Measurements from ENCODE around the gene MCM8. TPM values are rescaled to one million over a fixed set of nuclear protein-coding genes. Genes with fewer than 3 reads are reported as not detected.

Gene MCM8
- polyA plus RNA-seq, 4 donors: 1.6 to 12.2 (median 4.2) TPM

DNA sequence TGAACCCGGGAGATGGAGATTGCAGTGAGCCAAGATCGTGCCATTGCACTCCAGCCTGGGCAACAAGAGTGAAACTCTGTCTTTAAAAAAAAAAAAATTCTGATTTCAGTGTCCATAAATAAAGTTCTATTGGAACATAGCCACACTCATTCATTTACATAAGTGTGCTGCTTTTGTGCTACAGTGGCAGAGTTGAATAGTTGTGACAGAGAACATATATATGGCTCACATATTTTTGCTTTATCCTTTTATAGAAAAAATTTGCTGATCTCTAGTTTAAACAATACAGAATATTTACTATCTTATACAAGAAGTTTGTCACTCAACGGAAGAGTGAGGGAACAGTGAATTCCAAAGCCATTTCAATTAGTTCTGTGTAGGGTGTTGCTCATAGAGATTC, 18.0 kb downstream of the MCM8 start:
- Histone ChIP-seq H3K4me3 (ENCODE audit: low read depth in 1 of 3, low read length in 3 of 3) (no peak overlapping the region), H3K27ac (ENCODE audit: low read depth in 1 of 3, low read length in 2 of 3) (no peak overlapping the region), H3K9me3 (ENCODE audit: control insufficient read depth in 2 of 2, insufficient read depth in 1 of 2, low read depth in 1 of 2, low read length in 1 of 2) (no peaks in the 10 kb centered on the region), H3K36me3 (ENCODE audit: control insufficient read depth in 3 of 3, insufficient read depth in 2 of 3, low read depth in 1 of 3, low read length in 3 of 3) (peaks cover 2 to 6% (median 3%) of the 10 kb centered on the region in 3 donors), H3K27me3 (ENCODE audit: control insufficient read depth in 3 of 3, insufficient read depth in 3 of 3, low read length in 3 of 3) (no peaks in the 10 kb centered on the region), H3K4me1 (ENCODE audit: control insufficient read depth in 3 of 3, insufficient read depth in 2 of 3, low read depth in 1 of 3, low read length in 2 of 3) (peaks cover 0 to 12% (median 0%) of the 10 kb centered on the region in 3 donors)
- DNase-seq: no peak
- 94 to 97% (median 96%) methylated on average over 3 of the region's 3 CpGs for WGBS, 3 donors
- no peak for FAIRE-seq

DNA sequence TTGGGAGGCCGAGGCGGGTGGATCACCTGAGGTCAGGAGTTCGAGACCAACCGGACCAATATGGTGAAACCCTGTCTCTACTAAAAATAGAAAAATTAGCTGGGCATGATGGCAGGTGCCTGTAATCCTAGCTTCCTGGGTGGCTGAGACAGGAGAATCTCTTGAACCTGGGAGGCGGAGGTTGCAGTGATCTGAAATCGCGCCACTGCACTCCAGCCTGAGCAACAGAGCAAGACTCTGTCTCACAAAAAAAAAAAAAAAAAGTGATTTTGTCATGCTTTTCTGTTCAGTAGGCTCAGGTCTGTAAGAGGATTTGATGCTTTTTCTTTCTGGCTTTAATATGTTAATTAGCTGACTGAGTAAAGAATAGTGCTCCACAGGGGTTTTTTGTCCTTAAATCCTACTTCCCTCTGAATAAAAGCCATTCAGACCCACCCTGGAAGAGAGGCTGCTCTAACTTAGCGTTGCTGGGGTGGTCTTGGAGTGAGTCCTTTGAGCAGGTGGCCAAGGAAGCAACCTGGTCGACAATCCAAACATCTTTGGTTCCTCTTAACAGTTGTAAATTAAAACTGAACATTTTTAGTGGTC, 19.0 kb downstream of the MCM8 start:
- DNase-seq: no peak
- Histone ChIP-seq H3K36me3 (ENCODE audit: control insufficient read depth in 3 of 3, insufficient read depth in 2 of 3, low read depth in 1 of 3, low read length in 3 of 3) (peaks cover 3 to 8% (median 6%) of the 10 kb centered on the region in 3 donors), H3K4me1 (ENCODE audit: control insufficient read depth in 3 of 3, insufficient read depth in 2 of 3, low read depth in 1 of 3, low read length in 2 of 3) (peaks cover 0 to 21% (median 0%) of the 10 kb centered on the region in 3 donors), H3K27ac (ENCODE audit: low read depth in 1 of 3, low read length in 2 of 3) (no peak overlapping the region), H3K9me3 (ENCODE audit: control insufficient read depth in 2 of 2, insufficient read depth in 1 of 2, low read depth in 1 of 2, low read length in 1 of 2) (no peaks in the 10 kb centered on the region), H3K4me3 (ENCODE audit: low read depth in 1 of 3, low read length in 3 of 3) (no peak overlapping the region), H3K27me3 (ENCODE audit: control insufficient read depth in 3 of 3, insufficient read depth in 3 of 3, low read length in 3 of 3) (no peaks in the 10 kb centered on the region)
- FAIRE-seq: no peak
- 86 to 96% (median 92%) methylated on average over 9 of the region's 9 CpGs for WGBS, 3 donors

DNA sequence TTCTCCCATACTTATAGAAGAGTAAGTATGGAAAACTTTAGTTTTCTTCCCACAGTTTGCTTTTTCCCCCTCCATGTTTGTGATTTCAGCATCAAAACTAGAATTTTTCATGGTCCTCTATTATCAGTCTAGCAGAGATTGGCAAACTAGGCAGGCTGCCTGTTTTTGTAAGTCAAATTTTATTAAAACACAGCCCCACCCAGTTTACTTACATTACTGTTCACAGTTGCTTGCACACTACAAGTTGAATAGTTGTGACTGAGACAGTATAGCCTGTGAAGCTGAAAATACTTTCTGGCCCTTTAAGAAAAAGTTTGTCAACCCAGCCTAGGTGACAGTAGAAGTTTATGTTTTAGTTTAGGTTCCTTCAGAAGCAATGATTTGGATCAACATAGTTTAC, 19.5 kb downstream of the MCM8 start:
- FAIRE-seq (no peak), DNase-seq (no peak)
- H3K4me3 ChIP-seq (ENCODE audit: low read depth in 1 of 3, low read length in 3 of 3): no peak overlapping the region
- no peaks in the 10 kb centered on the region for H3K27me3 ChIP-seq (ENCODE audit: control insufficient read depth in 3 of 3, insufficient read depth in 3 of 3, low read length in 3 of 3)
- no peak overlapping the region for H3K27ac ChIP-seq (ENCODE audit: low read depth in 1 of 3, low read length in 2 of 3)
- H3K9me3 ChIP-seq (ENCODE audit: control insufficient read depth in 2 of 2, insufficient read depth in 1 of 2, low read depth in 1 of 2, low read length in 1 of 2): no peaks in the 10 kb centered on the region
- H3K36me3 ChIP-seq (ENCODE audit: control insufficient read depth in 3 of 3, insufficient read depth in 2 of 3, low read depth in 1 of 3, low read length in 3 of 3): peaks cover 3 to 8% (median 6%) of the 10 kb centered on the region in 3 donors
- H3K4me1 ChIP-seq (ENCODE audit: control insufficient read depth in 3 of 3, insufficient read depth in 2 of 3, low read depth in 1 of 3, low read length in 2 of 3): peaks cover 0 to 21% (median 0%) of the 10 kb centered on the region in 3 donors

DNA sequence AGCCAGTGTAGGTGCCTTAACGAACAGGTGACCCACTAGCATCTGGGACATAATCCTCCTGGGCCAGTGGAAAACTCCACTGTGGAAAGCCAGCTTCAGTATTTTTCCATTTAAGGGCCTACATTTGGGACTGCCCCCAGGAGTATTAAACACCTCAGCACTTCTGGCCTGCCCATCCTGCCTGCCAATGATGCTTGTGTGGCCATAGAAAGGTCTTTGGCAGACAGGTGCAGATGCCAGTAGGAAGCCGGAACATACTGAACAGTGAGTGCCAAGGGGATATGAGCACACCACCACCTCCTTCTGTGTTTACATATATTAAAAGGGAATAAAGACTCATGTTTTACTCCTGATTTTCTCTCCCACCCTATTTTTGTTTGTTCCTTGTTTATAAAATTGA, 19.9 kb downstream of the MCM8 start:
- Histone ChIP-seq H3K27ac (ENCODE audit: low read depth in 1 of 3, low read length in 2 of 3) (no peak overlapping the region), H3K9me3 (ENCODE audit: control insufficient read depth in 2 of 2, insufficient read depth in 1 of 2, low read depth in 1 of 2, low read length in 1 of 2) (no peaks in the 10 kb centered on the region), H3K4me1 (ENCODE audit: control insufficient read depth in 3 of 3, insufficient read depth in 2 of 3, low read depth in 1 of 3, low read length in 2 of 3) (peaks cover 0 to 21% (median 0%) of the 10 kb centered on the region in 3 donors), H3K27me3 (ENCODE audit: control insufficient read depth in 3 of 3, insufficient read depth in 3 of 3, low read length in 3 of 3) (no peaks in the 10 kb centered on the region), H3K4me3 (ENCODE audit: low read depth in 1 of 3, low read length in 3 of 3) (no peak overlapping the region), H3K36me3 (ENCODE audit: control insufficient read depth in 3 of 3, insufficient read depth in 2 of 3, low read depth in 1 of 3, low read length in 3 of 3) (peaks cover 3 to 10% (median 4%) of the 10 kb centered on the region in 3 donors)
- 93 to 100% (median 94%) methylated on average over 2 of the region's 2 CpGs for WGBS, 3 donors
- FAIRE-seq (no peak), DNase-seq (no peak)

DNA sequence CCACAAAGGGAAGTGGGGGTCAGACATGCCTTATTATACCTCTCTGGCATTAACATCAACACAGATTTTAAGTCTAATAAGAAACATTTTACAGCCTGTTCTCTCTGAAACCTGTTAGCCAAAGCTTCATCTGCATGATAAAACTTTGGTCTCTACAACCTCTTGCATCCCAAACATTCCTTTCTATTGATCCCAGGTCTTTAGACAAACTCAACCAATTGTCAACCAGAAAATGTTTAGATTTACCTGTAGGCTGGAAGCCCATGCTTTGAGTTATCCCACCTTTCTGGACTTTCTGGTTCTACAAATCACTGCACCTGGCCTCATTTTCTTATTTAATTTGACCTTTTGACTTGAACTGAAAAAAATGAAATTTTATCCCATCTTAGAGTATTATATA, 20.8 kb downstream of the MCM8 start:
- H3K9me3 ChIP-seq (ENCODE audit: control insufficient read depth in 2 of 2, insufficient read depth in 1 of 2, low read depth in 1 of 2, low read length in 1 of 2): no peaks in the 10 kb centered on the region
- H3K27ac ChIP-seq (ENCODE audit: low read depth in 1 of 3, low read length in 2 of 3): no peak overlapping the region
- no peak overlapping the region for H3K4me3 ChIP-seq (ENCODE audit: low read depth in 1 of 3, low read length in 3 of 3)
- peaks cover 3 to 10% (median 4%) of the 10 kb centered on the region in 3 donors for H3K36me3 ChIP-seq (ENCODE audit: control insufficient read depth in 3 of 3, insufficient read depth in 2 of 3, low read depth in 1 of 3, low read length in 3 of 3)
- H3K4me1 ChIP-seq (ENCODE audit: control insufficient read depth in 3 of 3, insufficient read depth in 2 of 3, low read depth in 1 of 3, low read length in 2 of 3): peaks cover 0 to 21% (median 0%) of the 10 kb centered on the region in 3 donors
- DNase-seq (no peak), FAIRE-seq (no peak)
- no peaks in the 10 kb centered on the region for H3K27me3 ChIP-seq (ENCODE audit: control insufficient read depth in 3 of 3, insufficient read depth in 3 of 3, low read length in 3 of 3)

DNA sequence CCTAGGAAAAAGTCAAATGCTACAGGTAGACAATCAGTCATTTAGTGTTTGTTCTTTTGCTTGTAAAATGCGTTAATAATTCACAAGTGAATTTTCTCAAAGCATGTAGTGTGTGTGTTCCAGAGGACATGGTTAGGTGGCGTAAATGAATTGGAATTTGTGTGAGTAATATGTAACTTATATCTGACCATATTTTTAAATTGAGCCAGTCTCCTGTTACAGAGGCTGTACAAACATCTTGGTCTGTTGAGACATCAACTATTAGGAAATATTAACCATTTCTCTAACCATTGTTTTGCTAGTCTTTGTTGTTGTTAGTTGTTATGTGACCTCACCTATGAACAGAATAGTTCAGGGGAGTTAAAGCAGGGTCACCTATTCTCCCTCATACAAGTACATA, 22.7 kb downstream of the MCM8 start:
- peak overlapping the region in 1 of 3 donors; percentile 87 for H3K27ac ChIP-seq (ENCODE audit: low read depth in 1 of 3, low read length in 2 of 3)
- no peak for FAIRE-seq
- no peaks in the 10 kb centered on the region for H3K9me3 ChIP-seq (ENCODE audit: control insufficient read depth in 2 of 2, insufficient read depth in 1 of 2, low read depth in 1 of 2, low read length in 1 of 2)
- 38 to 70% (median 52%) methylated on average over 2 of the region's 2 CpGs for WGBS, 3 donors
- H3K36me3 ChIP-seq (ENCODE audit: control insufficient read depth in 3 of 3, insufficient read depth in 2 of 3, low read depth in 1 of 3, low read length in 3 of 3): peaks cover 0 to 12% (median 3%) of the 10 kb centered on the region in 3 donors
- H3K27me3 ChIP-seq (ENCODE audit: control insufficient read depth in 3 of 3, insufficient read depth in 3 of 3, low read length in 3 of 3): no peaks in the 10 kb centered on the region
- DNase-seq: peak; percentile 39 to 81
- no peak overlapping the region for H3K4me3 ChIP-seq (ENCODE audit: low read depth in 1 of 3, low read length in 3 of 3)
- H3K4me1 ChIP-seq (ENCODE audit: control insufficient read depth in 3 of 3, insufficient read depth in 2 of 3, low read depth in 1 of 3, low read length in 2 of 3): peaks cover 0 to 21% (median 0%) of the 10 kb centered on the region in 3 donors

DNA sequence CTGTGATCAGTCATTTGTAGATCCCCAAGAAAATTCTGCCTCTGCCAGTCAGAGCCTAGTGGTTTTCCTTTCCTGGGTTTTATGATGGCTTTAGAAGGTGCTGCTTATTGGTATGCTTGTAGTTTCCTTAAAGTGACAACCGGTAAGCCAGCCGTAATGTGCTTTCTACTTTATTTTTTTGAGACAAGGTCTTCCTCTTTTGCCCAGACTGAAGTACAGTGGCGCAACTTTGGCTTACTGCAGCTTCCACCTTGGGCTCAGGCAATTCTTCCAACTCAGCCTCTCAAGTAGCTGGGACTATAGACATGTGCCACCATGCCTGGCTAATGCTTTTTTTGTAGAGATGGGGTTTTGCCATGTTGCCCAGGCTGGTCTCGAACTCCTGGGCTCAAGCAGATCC, 23.5 kb downstream of the MCM8 start:
- no peak for DNase-seq
- peak overlapping the region in 1 of 3 donors; percentile 87 for H3K27ac ChIP-seq (ENCODE audit: low read depth in 1 of 3, low read length in 2 of 3)
- H3K36me3 ChIP-seq (ENCODE audit: control insufficient read depth in 3 of 3, insufficient read depth in 2 of 3, low read depth in 1 of 3, low read length in 3 of 3): peaks cover 1 to 15% (median 3%) of the 10 kb centered on the region in 3 donors
- H3K9me3 ChIP-seq (ENCODE audit: control insufficient read depth in 2 of 2, insufficient read depth in 1 of 2, low read depth in 1 of 2, low read length in 1 of 2): no peaks in the 10 kb centered on the region
- 87 to 97% (median 89%) methylated on average over 4 of the region's 4 CpGs for WGBS, 3 donors
- FAIRE-seq: no peak
- H3K4me1 ChIP-seq (ENCODE audit: control insufficient read depth in 3 of 3, insufficient read depth in 2 of 3, low read depth in 1 of 3, low read length in 2 of 3): peaks cover 0 to 21% (median 0%) of the 10 kb centered on the region in 3 donors
- no peaks in the 10 kb centered on the region for H3K27me3 ChIP-seq (ENCODE audit: control insufficient read depth in 3 of 3, insufficient read depth in 3 of 3, low read length in 3 of 3)
- no peak overlapping the region for H3K4me3 ChIP-seq (ENCODE audit: low read depth in 1 of 3, low read length in 3 of 3)

DNA sequence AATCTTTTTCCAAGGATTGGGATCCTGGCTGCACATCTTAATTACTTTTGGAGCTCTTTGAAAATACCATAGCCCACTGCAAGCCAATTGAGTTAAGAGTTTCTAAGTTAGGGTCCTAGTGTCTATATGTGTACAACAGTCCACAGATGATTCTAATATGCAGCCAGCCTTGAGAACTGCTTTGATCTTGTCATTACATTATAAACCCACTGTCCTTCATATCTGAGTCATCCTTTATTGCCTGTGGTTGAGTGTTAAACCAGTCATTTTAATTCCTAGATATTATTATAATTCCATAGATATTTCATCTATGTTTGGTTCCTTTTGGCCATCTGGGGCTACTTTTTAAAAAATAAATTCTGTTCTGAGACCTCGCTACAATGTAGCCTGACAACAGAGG, 24.1 kb downstream of the MCM8 start:
- Histone ChIP-seq H3K27me3 (ENCODE audit: control insufficient read depth in 3 of 3, insufficient read depth in 3 of 3, low read length in 3 of 3) (no peaks in the 10 kb centered on the region), H3K27ac (ENCODE audit: low read depth in 1 of 3, low read length in 2 of 3) (no peak overlapping the region), H3K4me1 (ENCODE audit: control insufficient read depth in 3 of 3, insufficient read depth in 2 of 3, low read depth in 1 of 3, low read length in 2 of 3) (peaks cover 0 to 22% (median 0%) of the 10 kb centered on the region in 3 donors), H3K9me3 (ENCODE audit: control insufficient read depth in 2 of 2, insufficient read depth in 1 of 2, low read depth in 1 of 2, low read length in 1 of 2) (no peaks in the 10 kb centered on the region), H3K4me3 (ENCODE audit: low read depth in 1 of 3, low read length in 3 of 3) (no peak overlapping the region), H3K36me3 (ENCODE audit: control insufficient read depth in 3 of 3, insufficient read depth in 2 of 3, low read depth in 1 of 3, low read length in 3 of 3) (peaks cover 3 to 15% (median 3%) of the 10 kb centered on the region in 3 donors)
- FAIRE-seq (no peak), DNase-seq (no peak)
- WGBS, 3 donors: 96 to 100% (median 99%) methylated on average over 1 of the region's 1 CpG

DNA sequence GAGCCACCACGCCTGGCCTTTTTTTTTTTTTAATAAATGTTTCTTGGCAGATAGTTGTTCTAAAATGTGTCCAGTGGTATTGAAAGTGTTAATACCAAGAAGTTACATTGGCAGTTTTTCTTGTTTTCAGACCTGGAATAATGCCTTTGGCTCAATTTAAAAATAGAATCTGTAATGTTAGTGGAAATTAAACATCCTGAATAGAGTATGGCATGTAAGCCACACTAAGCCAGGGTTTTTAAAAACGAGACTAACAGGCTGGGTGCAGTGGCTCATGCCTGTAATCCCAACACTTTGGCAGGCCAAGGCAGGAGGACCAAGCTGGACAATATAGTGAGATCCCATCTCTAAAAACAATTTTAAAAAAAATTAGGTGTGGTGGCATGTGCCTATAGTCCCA, 25.3 kb downstream of the MCM8 start:
- Histone ChIP-seq H3K27me3 (ENCODE audit: control insufficient read depth in 3 of 3, insufficient read depth in 3 of 3, low read length in 3 of 3) (no peaks in the 10 kb centered on the region), H3K27ac (ENCODE audit: low read depth in 1 of 3, low read length in 2 of 3) (no peak overlapping the region), H3K36me3 (ENCODE audit: control insufficient read depth in 3 of 3, insufficient read depth in 2 of 3, low read depth in 1 of 3, low read length in 3 of 3) (peaks cover 3 to 18% (median 3%) of the 10 kb centered on the region in 3 donors), H3K4me1 (ENCODE audit: control insufficient read depth in 3 of 3, insufficient read depth in 2 of 3, low read depth in 1 of 3, low read length in 2 of 3) (peaks cover 0 to 29% (median 0%) of the 10 kb centered on the region in 3 donors), H3K4me3 (ENCODE audit: low read depth in 1 of 3, low read length in 3 of 3) (no peak overlapping the region), H3K9me3 (ENCODE audit: control insufficient read depth in 2 of 2, insufficient read depth in 1 of 2, low read depth in 1 of 2, low read length in 1 of 2) (no peaks in the 10 kb centered on the region)
- WGBS, 3 donors: 86 to 91% (median 91%) methylated on average over 2 of the region's 2 CpGs
- FAIRE-seq: no peak
- DNase-seq: no peak
